SH-SY5Y (cell line): Measurements from ENCODE around the gene PRKG1.

Experiments
- GATA2 ChIP-seq: IDR thresholded peaks from 2 replicates; pipeline ENCODE4 v1.6.1; 2011; ENCODE audit warnings: mild to moderate bottlenecking, low read depth, low read length
- GATA3 ChIP-seq: IDR thresholded peaks from 2 replicates; pipeline ENCODE4 v1.6.1; 2011; ENCODE audit warnings: low read depth, mild to moderate bottlenecking, low read length, moderate library complexity

GRCh38 chr10:51918440-51918839 lies 844.2 kb downstream of the PRKG1 start:
- TF ChIP-seq GATA3 (no peak), GATA2 (no peak)
